ENCODE measurements around the gene ATP12A.

Gene ATP12A

DNA sequence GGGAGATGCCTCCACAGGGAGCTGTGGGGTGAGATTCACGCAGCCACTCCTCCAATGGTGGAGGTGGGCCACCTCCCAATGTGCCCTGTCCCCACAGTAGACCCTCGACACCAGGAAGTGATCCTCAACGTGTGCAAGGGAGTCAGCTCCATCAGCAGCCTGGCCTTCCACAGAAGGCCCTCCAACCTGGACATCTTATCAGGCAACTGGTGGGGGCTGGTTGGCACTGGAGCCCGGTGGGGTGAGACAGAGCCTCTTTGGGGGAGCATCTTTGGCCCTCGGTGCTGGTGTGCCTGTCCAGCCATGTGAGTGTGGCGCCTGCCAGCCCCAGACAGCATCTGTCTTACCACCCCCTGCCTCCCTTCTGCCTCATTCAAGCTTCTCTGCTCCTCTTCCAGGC, 64.0 kb downstream of the ATP12A start:
- Mint-ChIP-seq H3K27me3 (peaks cover 43% of the 10 kb centered on the region), H3K9me3 (no peaks in the 10 kb centered on the region), H3K27ac (no peak overlapping the region), H3K36me3 (ENCODE audit: low read depth) (no peaks in the 10 kb centered on the region), H3K4me3 (no peak overlapping the region), H3K4me1 (peaks cover 9% of the 10 kb centered on the region)
- DNase-seq (no peak), ATAC-seq (no peak)

DNA sequence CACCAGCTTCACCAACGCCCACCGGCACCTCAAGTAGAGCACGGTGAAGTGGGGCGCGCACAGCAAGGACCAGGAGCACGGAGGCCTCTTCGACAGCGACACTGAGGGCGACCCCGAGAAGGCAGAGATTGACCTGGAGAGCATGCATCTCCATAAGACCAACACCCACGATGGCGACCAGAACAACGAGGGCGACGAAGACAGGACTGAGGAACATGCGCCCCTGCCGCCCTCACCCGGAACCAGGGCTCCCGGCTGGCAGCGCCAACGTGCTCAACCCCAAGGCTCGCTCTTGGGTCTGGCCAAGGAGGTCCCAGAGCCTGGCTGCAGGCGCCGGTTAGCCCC, 65.3 kb downstream of the ATP12A start:
- Mint-ChIP-seq H3K4me3 (no peak overlapping the region), H3K27me3 (peaks cover 55% of the 10 kb centered on the region), H3K36me3 (ENCODE audit: low read depth) (no peaks in the 10 kb centered on the region), H3K27ac (no peak overlapping the region), H3K4me1 (peaks cover 9% of the 10 kb centered on the region), H3K9me3 (no peaks in the 10 kb centered on the region)
- no peak for ATAC-seq
- DNase-seq = no peak

DNA sequence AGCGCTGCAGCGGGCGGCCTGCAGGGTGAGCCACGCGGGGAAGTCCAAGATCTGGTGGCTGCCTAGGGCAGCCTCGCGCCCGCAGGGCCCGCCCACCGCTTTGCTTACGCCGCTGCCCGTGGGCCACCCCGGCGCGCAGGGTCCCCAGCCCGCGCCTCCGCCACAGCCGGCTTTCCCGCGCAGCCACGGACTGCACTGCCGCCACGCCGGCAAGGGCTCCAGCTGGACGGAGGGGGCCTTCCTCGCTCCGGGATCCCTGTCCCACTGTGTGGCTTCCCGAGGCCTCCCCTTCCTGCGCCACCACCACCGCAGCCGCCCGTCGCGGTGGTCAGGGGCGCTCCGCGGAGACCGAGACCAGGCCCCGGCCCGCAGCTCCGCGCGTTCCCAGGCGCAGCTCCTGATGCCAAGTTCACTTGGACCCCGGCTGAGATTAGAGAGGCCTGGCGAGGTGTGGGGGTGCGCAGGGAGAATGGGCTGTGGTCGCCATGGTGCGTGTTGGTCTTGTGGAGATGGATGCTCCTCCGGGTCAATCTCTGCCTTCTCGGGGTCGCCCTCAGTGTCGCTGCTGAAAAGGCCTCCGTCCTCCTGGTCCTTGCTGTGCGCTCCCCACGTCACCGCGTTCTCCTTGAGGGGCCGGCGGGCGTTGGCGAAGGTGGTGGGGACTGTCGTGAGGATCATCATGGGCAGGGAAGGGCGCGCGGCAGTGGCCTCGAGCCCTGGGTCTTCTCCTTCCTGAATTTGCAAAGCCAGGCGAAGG, 65.8 kb downstream of the ATP12A start:
- no peaks in the 10 kb centered on the region for H3K9me3 Mint-ChIP-seq
- no peak overlapping the region for H3K27ac Mint-ChIP-seq
- H3K27me3 Mint-ChIP-seq = peaks cover 60% of the 10 kb centered on the region
- H3K4me3 Mint-ChIP-seq = no peak overlapping the region
- DNase-seq (no peak), ATAC-seq (no peak)
- H3K36me3 Mint-ChIP-seq (ENCODE audit: low read depth) = no peaks in the 10 kb centered on the region
- peaks cover 9% of the 10 kb centered on the region for H3K4me1 Mint-ChIP-seq

DNA sequence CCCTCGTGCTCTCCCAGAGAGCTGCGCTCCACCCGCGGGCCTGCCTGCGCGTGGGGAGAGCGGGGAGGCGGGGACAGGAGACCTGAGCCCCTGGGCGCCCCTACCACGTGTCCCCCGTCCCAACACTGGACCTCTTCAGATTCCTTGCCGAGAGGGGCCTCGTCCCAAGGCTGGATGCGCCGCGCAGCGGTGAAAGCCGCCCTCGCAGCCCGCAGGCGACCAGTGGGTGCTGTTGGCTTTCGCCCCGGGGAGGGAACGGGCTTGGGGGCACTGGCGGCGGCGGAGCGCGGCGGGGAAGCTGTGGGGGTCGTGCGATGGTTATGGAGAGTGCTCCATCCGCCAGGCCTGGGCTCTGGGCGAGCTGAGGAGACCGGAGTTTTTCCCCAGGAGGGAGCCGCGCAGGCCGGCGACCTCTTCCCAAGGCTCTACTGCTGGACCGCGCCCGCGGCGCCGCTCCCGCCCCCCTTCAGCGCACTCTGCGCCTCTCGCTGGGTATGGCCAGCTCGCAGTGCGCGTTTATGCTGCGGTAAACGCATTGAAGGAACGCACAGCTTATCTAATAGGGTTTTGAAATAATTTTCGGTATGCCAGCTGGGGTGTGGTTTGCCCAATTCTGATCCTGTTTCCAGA, 66.5 kb downstream of the ATP12A start:
- ATAC-seq = no peak

DNA sequence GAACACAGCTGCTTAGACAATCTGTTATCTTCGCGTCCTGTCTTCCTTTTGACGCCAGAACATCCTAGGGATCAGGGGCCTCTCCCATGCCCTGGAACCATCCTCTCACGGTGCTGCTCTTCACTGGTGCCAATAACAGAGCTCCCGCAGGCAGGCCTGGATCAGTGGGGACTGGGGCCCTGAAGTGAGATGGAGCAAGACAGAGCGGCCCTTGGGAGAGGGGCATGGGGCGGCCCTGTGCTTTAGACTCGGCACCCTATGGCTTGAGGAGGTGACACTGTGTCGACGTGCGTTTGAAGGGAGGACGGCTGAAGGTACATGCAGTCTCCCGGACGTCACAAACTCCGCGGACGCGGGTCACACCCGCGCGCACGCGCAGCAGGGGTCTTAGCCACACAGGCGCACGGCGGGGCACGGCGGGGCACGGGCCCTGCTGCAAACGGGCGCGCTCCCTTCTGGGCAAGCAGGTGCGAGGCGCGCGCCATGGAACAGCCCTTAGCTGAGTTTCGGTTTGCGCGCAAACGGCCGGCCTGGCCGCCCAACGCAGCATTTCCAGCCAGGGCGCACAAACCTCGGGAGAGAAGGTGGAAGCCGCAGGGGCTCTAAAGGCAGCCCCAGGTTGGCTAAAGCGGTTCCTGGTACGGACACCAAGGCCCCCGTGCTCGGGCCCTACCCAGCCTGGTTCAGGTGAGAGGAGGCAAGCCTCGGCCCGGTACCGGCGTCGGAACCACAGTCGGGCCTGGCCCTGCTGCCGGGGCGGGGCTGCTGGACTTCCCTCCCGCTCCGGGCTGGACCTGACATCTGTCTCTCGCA, 67.2 kb downstream of the ATP12A start:
- Mint-ChIP-seq H3K27me3 (peaks cover 68% of the 10 kb centered on the region), H3K27ac (no peak overlapping the region), H3K4me1 (peaks cover 9% of the 10 kb centered on the region), H3K36me3 (ENCODE audit: low read depth) (no peaks in the 10 kb centered on the region), H3K4me3 (peak overlapping the region; percentile 53), H3K9me3 (no peaks in the 10 kb centered on the region)
- ATAC-seq (peak; percentile 47), DNase-seq (peak; percentile 35)

More for the DNA sequence above, 66.5 kb downstream of the ATP12A start:
- H3K27me3 Mint-ChIP-seq = peaks cover 64% of the 10 kb centered on the region
- no peaks in the 10 kb centered on the region for H3K36me3 Mint-ChIP-seq (ENCODE audit: low read depth)
- H3K9me3 Mint-ChIP-seq = no peaks in the 10 kb centered on the region
- H3K4me1 Mint-ChIP-seq = peaks cover 9% of the 10 kb centered on the region
- peak overlapping the region; percentile 53 for H3K4me3 Mint-ChIP-seq
- no peak for DNase-seq
- H3K27ac Mint-ChIP-seq = no peak overlapping the region

DNA sequence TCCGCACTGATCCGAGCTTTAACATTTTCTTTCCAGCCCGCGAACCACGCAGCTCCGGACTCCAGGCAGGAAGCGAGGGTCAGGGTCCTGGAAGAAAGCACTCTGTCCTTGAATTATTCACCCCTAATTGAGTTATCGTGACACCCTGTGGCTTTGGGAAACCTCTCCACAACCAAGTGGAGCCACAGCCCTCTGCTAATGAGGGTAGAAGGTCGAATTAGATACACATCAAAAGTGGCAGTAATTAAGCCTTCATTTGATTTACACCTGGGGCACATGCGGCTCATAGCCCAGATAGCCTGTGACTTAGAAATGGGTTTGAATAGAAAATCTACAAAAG, 67.8 kb downstream of the ATP12A start:
- peaks cover 9% of the 10 kb centered on the region for H3K4me1 Mint-ChIP-seq
- ATAC-seq (no peak), DNase-seq (no peak)
- H3K27ac Mint-ChIP-seq = no peak overlapping the region
- H3K36me3 Mint-ChIP-seq (ENCODE audit: low read depth) = no peaks in the 10 kb centered on the region
- H3K4me3 Mint-ChIP-seq = peak overlapping the region; percentile 49
- H3K9me3 Mint-ChIP-seq = no peaks in the 10 kb centered on the region
- peaks cover 68% of the 10 kb centered on the region for H3K27me3 Mint-ChIP-seq

DNA sequence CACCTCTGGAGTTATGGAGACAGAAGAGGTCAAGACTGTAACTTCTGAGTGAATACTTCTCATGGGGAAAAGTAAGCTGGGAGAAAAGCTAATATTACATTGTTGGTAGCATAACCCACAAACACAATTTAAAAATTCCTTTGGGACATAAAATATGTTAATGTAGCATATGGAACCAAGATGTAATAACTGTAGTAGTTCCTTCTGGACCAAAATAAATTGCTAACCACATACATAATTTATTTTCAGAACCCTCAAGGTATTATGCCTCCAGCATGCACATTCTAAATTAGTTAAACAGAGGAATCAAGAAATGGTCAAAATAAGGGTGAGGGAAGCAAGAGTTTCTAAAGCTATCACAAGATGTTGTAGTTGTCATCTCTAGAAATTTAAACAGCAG, 79.0 kb downstream of the ATP12A start:
- Mint-ChIP-seq H3K27ac (no peak overlapping the region), H3K4me1 (no peaks in the 10 kb centered on the region), H3K4me3 (no peak overlapping the region), H3K27me3 (peaks cover 29% of the 10 kb centered on the region), H3K36me3 (ENCODE audit: low read depth) (no peaks in the 10 kb centered on the region), H3K9me3 (no peaks in the 10 kb centered on the region)
- DNase-seq = no peak
- no peak for ATAC-seq
